IMR-90 (cell line): ENCODE data around the gene HSFX3. TPM values are rescaled to one million over a fixed set of nuclear protein-coding genes. Genes with fewer than 3 reads are reported as not detected.

ENCODE experiments used
- ATAC-seq: fragments of 200-7000 bp; cut with Tn5 transposase; 2 replicates; pipeline ENCODE4 v1.9.1; 2020; ENCODE audit warnings: low read depth, mild to moderate bottlenecking, moderate library complexity
- BruUV-seq: library from RNA; stranded (reverse); fragments of 400-500 nt; replicated peaks from 2 replicates; lab custom pipeline; 2021; lab: Mats Ljungman, UMichigan
- CTCF ChIA-PET: fragments of 300-600 bp; formaldehyde crosslinking; extraction: SDS; loops from one replicate; lab custom pipeline; 2021; ENCODE audit warnings: antibody characterized with exemption; lab: Yijun Ruan, JAX
- POLR2A ChIA-PET: fragments of 300-600 bp; sonication (Branson Sonifier 250); formaldehyde crosslinking; loops from one replicate; lab custom pipeline; 2022; ENCODE audit warnings: antibody characterized with exemption; ENCODE audit not compliant: unreplicated experiment; lab: Charles Lee
- DNase-seq: peaks from one replicate; pipeline ENCODE4 v3.0.0; 2013
- H2AFZ ChIP-seq: replicated peaks from 2 replicates; pipeline ENCODE3; 2013; ENCODE audit warnings: low read length, mild to moderate bottlenecking; ENCODE audit not compliant: poor library complexity
- H2AK5ac ChIP-seq: 2 replicates; pipeline ENCODE4 v1.6.1; 2013; ENCODE audit warnings: low read depth, low read length, inconsistent platforms
- H2AK9ac ChIP-seq: replicated peaks from 2 replicates; pipeline ENCODE3; 2013; ENCODE audit warnings: mild to moderate bottlenecking, low read depth, low read length, moderate library complexity; ENCODE audit not compliant: poor library complexity
- H2BK120ac ChIP-seq: 2 replicates; pipeline ENCODE4 v1.6.1; 2013; ENCODE audit warnings: low read depth, low read length, inconsistent platforms
- H2BK15ac ChIP-seq: 3 replicates; pipeline ENCODE4 v1.6.1; 2013; ENCODE audit warnings: low read depth, low read length, inconsistent platforms
- H2BK20ac ChIP-seq: 2 replicates; pipeline ENCODE4 v1.6.1; 2013; ENCODE audit warnings: low read depth, mild to moderate bottlenecking, inconsistent platforms, low read length, moderate library complexity
- H2BK5ac ChIP-seq: 2 replicates; pipeline ENCODE4 v1.6.1; 2013; ENCODE audit warnings: mild to moderate bottlenecking, low read depth, low read length, inconsistent platforms; ENCODE audit not compliant: poor library complexity, severe bottlenecking
- H3K14ac ChIP-seq: replicated peaks from 2 replicates; pipeline ENCODE4 v1.6.1; 2013; ENCODE audit warnings: low read depth, low read length, inconsistent platforms
- H3K18ac ChIP-seq: 2 replicates; pipeline ENCODE4 v1.6.1; 2013; ENCODE audit warnings: low read depth, low read length, control low read depth
- H3K23ac ChIP-seq: 2 replicates; pipeline ENCODE4 v1.6.1; 2013; ENCODE audit warnings: low read depth, low read length, inconsistent platforms
- H3K27ac ChIP-seq: 2 replicates; pipeline ENCODE4 v1.5.1; 2013; ENCODE audit warnings: mild to moderate bottlenecking, control low read depth, low read length; ENCODE audit not compliant: insufficient read depth
- H3K27me3 ChIP-seq: 2 replicates; pipeline ENCODE4 v1.6.1; 2013; ENCODE audit warnings: low read length; ENCODE audit not compliant: control insufficient read depth, insufficient read depth
- H3K36me3 ChIP-seq: 2 replicates; pipeline ENCODE4 v1.6.1; 2013; ENCODE audit warnings: low read length, mixed read lengths; ENCODE audit not compliant: control insufficient read depth, insufficient read depth
- H3K4ac ChIP-seq: 2 replicates; pipeline ENCODE4 v1.6.1; 2013; ENCODE audit warnings: low read depth, low read length, inconsistent platforms
- H3K4me1 ChIP-seq: 2 replicates; pipeline ENCODE4 v1.6.1; 2013; ENCODE audit warnings: low read length, mixed read lengths; ENCODE audit not compliant: control insufficient read depth, insufficient read depth
- H3K4me2 ChIP-seq: 2 replicates; pipeline ENCODE4 v1.6.1; 2013; ENCODE audit warnings: low read depth, mild to moderate bottlenecking, control low read depth, low read length, moderate library complexity
- H3K4me3 ChIP-seq: 2 replicates; pipeline ENCODE4 v1.5.1; 2013; ENCODE audit warnings: low read depth, mild to moderate bottlenecking, control low read depth, low read length, moderate library complexity; ENCODE audit not compliant: insufficient read depth
- H3K56ac ChIP-seq: 2 replicates; pipeline ENCODE4 v1.6.1; 2013; ENCODE audit warnings: low read length, inconsistent platforms; ENCODE audit not compliant: insufficient read depth; ENCODE audit errors: extremely low read depth
- H3K79me1 ChIP-seq, 2 experiments: 2 replicates each; pipeline ENCODE4 v1.6.1; 2013; ENCODE audit warnings: low read length in 2 of 2, inconsistent platforms in 1 of 2, low read depth in 1 of 2
- H3K9ac ChIP-seq: 2 replicates; pipeline ENCODE4 v1.6.1; 2013; ENCODE audit warnings: low read depth, low read length, control low read depth
- H3K9me1 ChIP-seq: 2 replicates; pipeline ENCODE4 v1.6.1; 2013; ENCODE audit warnings: low read length, inconsistent platforms; ENCODE audit not compliant: insufficient read depth
- H3K9me3 ChIP-seq: 2 replicates; pipeline ENCODE4 v1.6.1; 2013; ENCODE audit warnings: low read length; ENCODE audit not compliant: control insufficient read depth, insufficient read depth
- H4K20me1 ChIP-seq: 2 replicates; pipeline ENCODE4 v1.6.1; 2013; ENCODE audit warnings: low read length, inconsistent platforms; ENCODE audit not compliant: insufficient read depth
- H4K5ac ChIP-seq: 2 replicates; pipeline ENCODE4 v1.6.1; 2013; ENCODE audit warnings: mild to moderate bottlenecking, low read depth, low read length, control low read depth
- H4K8ac ChIP-seq, 2 experiments: 2 replicates each; pipeline ENCODE4 v1.6.1; 2013; ENCODE audit warnings: low read depth in 2 of 2, low read length in 2 of 2, control low read depth in 1 of 2, inconsistent platforms in 1 of 2
- H4K91ac ChIP-seq: 2 replicates; pipeline ENCODE4 v1.6.1; 2013; ENCODE audit warnings: low read depth, low read length, inconsistent platforms; ENCODE audit not compliant: insufficient read depth
- CEBPB ChIP-seq: IDR thresholded peaks from 2 replicates; pipeline ENCODE4 v1.6.1; 2012; ENCODE audit warnings: low read depth, low read length, improper control_type of control experiment
- CHD1 ChIP-seq: IDR thresholded peaks from 2 replicates; pipeline ENCODE4 v1.6.1; 2012; ENCODE audit warnings: low read depth, low read length, improper control_type of control experiment
- FOS ChIP-seq: fragments of 150-350 bp; IDR thresholded peaks from 2 replicates; pipeline ENCODE4 v1.6.1; 2016; ENCODE audit warnings: low read depth, low read length
- MAFK ChIP-seq: IDR thresholded peaks from 2 replicates; pipeline ENCODE4 v1.6.1; 2012; ENCODE audit warnings: low read depth, low read length, improper control_type of control experiment
- MAZ ChIP-seq: IDR thresholded peaks from 2 replicates; pipeline ENCODE4 v1.6.1; 2012; ENCODE audit warnings: low read depth, mild to moderate bottlenecking, low read length, improper control_type of control experiment, moderate library complexity, borderline replicate concordance
- MXI1 ChIP-seq: IDR thresholded peaks from 2 replicates; pipeline ENCODE4 v1.6.1; 2012; ENCODE audit warnings: low read depth, mild to moderate bottlenecking, low read length, moderate library complexity, borderline replicate concordance
- NFE2L2 ChIP-seq: fragments of 150-350 bp; IDR thresholded peaks from 2 replicates; pipeline ENCODE4 v1.6.1; 2016; ENCODE audit warnings: low read depth, mild to moderate bottlenecking, low read length
- RAD21 ChIP-seq: IDR thresholded peaks from 2 replicates; pipeline ENCODE4 v1.6.1; 2012; ENCODE audit warnings: low read length, improper control_type of control experiment
- RCOR1 ChIP-seq: IDR thresholded peaks from 2 replicates; pipeline ENCODE4 v1.6.1; 2012; ENCODE audit warnings: mild to moderate bottlenecking, low read length, improper control_type of control experiment; ENCODE audit not compliant: insufficient replicate concordance
- RFX5 ChIP-seq: IDR thresholded peaks from 2 replicates; pipeline ENCODE4 v1.8.0; 2012; ENCODE audit warnings: low read depth, mild to moderate bottlenecking, low read length, moderate library complexity
- WGBS, 2 experiments: methylation state at CpG; one replicate each; pipeline versions ENCODE4 v1.1.5 to v1.1.7; 2013; ENCODE audit warnings: missing lambda C conversion rate in 2 of 2; ENCODE audit not compliant: insufficient read length in 1 of 2; ENCODE audit errors: extremely low coverage in 2 of 2; 5-methylcytosine and 5-hydroxymethylcytosine counted together
- dilution Hi-C: fragments of 300-500 bp; cut with HindIII; formaldehyde crosslinking; loops from one replicate; pipeline ENCODE4 v1.14.3; 2018; ENCODE audit warnings: low sequenced_read_pairs; ENCODE audit not compliant: unreplicated experiment
- in situ Hi-C: fragments of 300-500 bp; cut with MboI; formaldehyde crosslinking; loops from 3 replicates; pipeline ENCODE4 v1.14.3; 2019; ENCODE audit warnings: low sequenced_read_pairs, inconsistent platforms, mixed read lengths
- intact Hi-C: fragments of 100-400 bp; cut with micrococcal nuclease; formaldehyde crosslinking; loops from 2 replicates; pipeline ENCODE4 v1.10.0; 2022
- polyA plus RNA-seq, 3 experiments: library from polyadenylated mRNA; depleted of rRNA; stranded (reverse); fragments of >200 nt; gene quantifications; 2 replicates each; pipeline ENCODE4 v1.2.3, GENCODE V29; 2012; ENCODE audit warnings: low replicate concordance in 1 of 3
- total RNA-seq: library from RNA; depleted of rRNA; stranded (reverse); fragments of >200 nt; gene quantifications from 2 replicates; pipeline ENCODE4 v1.2.3, GENCODE V29; 2012
- TF ChIP-seq, protein P1 (sequence below): fragments of 150-350 bp; IDR thresholded peaks from 2 replicates; pipeline ENCODE4 v1.6.1; 2017; ENCODE audit warnings: mild to moderate bottlenecking, antibody characterized with exemption, low read length, low read depth
- TF ChIP-seq, protein P2 (sequence below): fragments of 150-350 bp; IDR thresholded peaks from 2 replicates; pipeline ENCODE4 v1.6.1; 2016; ENCODE audit warnings: low read depth, mild to moderate bottlenecking, low read length, moderate library complexity, borderline replicate concordance
- TF ChIP-seq, protein P3 (sequence below): conservative IDR thresholded peaks from 2 replicates; pipeline ENCODE4 v1.5.1; 2012; ENCODE audit warnings: mild to moderate bottlenecking, low read depth, low read length, improper control_type of control experiment

HSFX3 gene
- total and polyA plus RNA-seq, 2 of the 4 experiments (the other 2 are of a cell fraction) = not detected

DNA sequence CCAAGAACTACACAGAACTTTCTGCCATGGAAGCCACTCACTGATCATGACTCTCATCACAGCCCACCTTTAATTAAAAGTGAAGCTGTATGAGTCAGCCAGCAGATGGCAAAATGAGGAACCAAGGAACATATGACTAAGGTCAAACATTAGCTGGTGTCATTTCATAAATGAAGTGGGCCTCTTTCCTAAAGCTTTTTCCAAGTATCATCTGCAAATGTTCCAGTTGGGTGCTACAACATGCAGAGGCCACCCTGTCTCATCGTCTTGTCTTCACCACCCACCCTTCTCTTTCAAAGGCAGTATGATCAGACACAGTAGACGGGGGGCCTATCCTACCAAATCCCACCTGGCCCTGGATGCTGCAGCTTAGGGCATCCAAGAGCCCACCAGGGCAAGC lies 18.1 kb downstream of the HSFX3 start:
- Histone ChIP-seq H3K36me3 (peaks cover 3% of the 10 kb centered on the region), H2BK15ac (no peak overlapping the region), H3K4me2 (no peak overlapping the region), H3K4ac (no peak overlapping the region), H3K9me3 (no peaks in the 10 kb centered on the region), H4K5ac (no peak overlapping the region), H4K20me1 (no peaks in the 10 kb centered on the region), H3K56ac (no peak overlapping the region), H2AK9ac (no peak overlapping the region), H3K9ac (no peak overlapping the region), H2BK20ac (no peak overlapping the region), H3K14ac (no peak overlapping the region), H3K18ac (no peak overlapping the region), H3K27ac (no peak overlapping the region), H4K91ac (no peak overlapping the region), H3K4me3 (no peak overlapping the region), H4K8ac (no peak overlapping the region), H2BK5ac (no peak overlapping the region), H3K23ac (no peak overlapping the region), H3K27me3 (no peaks in the 10 kb centered on the region), H2AK5ac (no peak overlapping the region), H3K9me1 (no peaks in the 10 kb centered on the region), H3K4me1 (no peaks in the 10 kb centered on the region), H2AFZ (no peak overlapping the region), H2BK120ac (no peak overlapping the region), H3K79me1 (no peaks in the 10 kb centered on the region)
- no TSS peak for BruUV-seq
- in situ Hi-C loops (no loop called here), intact Hi-C loops (no loop called here), dilution Hi-C loops (no loop called here)
- no peak for TF ChIP-seq RAD21
- TF ChIP-seq NFE2L2 = no peak
- TF ChIP-seq, protein P1, sequence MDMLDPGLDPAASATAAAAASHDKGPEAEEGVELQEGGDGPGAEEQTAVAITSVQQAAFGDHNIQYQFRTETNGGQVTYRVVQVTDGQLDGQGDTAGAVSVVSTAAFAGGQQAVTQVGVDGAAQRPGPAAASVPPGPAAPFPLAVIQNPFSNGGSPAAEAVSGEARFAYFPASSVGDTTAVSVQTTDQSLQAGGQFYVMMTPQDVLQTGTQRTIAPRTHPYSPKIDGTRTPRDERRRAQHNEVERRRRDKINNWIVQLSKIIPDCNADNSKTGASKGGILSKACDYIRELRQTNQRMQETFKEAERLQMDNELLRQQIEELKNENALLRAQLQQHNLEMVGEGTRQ = no peak
- no peak for TF ChIP-seq RCOR1
- TF ChIP-seq, protein P2, sequence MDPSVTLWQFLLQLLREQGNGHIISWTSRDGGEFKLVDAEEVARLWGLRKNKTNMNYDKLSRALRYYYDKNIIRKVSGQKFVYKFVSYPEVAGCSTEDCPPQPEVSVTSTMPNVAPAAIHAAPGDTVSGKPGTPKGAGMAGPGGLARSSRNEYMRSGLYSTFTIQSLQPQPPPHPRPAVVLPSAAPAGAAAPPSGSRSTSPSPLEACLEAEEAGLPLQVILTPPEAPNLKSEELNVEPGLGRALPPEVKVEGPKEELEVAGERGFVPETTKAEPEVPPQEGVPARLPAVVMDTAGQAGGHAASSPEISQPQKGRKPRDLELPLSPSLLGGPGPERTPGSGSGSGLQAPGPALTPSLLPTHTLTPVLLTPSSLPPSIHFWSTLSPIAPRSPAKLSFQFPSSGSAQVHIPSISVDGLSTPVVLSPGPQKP = no peak
- TF ChIP-seq MAZ = no peak
- TF ChIP-seq MXI1 = no peak
- no peak for TF ChIP-seq RFX5
- TF ChIP-seq, protein P3, sequence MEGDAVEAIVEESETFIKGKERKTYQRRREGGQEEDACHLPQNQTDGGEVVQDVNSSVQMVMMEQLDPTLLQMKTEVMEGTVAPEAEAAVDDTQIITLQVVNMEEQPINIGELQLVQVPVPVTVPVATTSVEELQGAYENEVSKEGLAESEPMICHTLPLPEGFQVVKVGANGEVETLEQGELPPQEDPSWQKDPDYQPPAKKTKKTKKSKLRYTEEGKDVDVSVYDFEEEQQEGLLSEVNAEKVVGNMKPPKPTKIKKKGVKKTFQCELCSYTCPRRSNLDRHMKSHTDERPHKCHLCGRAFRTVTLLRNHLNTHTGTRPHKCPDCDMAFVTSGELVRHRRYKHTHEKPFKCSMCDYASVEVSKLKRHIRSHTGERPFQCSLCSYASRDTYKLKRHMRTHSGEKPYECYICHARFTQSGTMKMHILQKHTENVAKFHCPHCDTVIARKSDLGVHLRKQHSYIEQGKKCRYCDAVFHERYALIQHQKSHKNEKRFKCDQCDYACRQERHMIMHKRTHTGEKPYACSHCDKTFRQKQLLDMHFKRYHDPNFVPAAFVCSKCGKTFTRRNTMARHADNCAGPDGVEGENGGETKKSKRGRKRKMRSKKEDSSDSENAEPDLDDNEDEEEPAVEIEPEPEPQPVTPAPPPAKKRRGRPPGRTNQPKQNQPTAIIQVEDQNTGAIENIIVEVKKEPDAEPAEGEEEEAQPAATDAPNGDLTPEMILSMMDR = no peak
- no peak for TF ChIP-seq CHD1
- no peak for TF ChIP-seq FOS
- no peak for TF ChIP-seq MAFK
- no peak for TF ChIP-seq CEBPB
- ChIA-PET POLR2A (no interaction called here), CTCF (no interaction called here)
- no CpG with 5 or more reads among the region's 2 CpGs for WGBS, 2 experiments
- no peak for DNase-seq
- ATAC-seq = no peak
